ENCODE data around the gene GALNT14.

The GALNT14 gene

GRCh38 chr2:31008561-31009114 lies 129.6 kb downstream of the GALNT14 start:
- DNase-seq: no peak

GRCh38 chr2:31004257-31004656 lies 134.0 kb downstream of the GALNT14 start:
- DNase-seq: no peak

- DNase-seq: no peak
Measured at GRCh38 chr2:31003749-31004148, 134.5 kb downstream of the GALNT14 start.

DNA sequence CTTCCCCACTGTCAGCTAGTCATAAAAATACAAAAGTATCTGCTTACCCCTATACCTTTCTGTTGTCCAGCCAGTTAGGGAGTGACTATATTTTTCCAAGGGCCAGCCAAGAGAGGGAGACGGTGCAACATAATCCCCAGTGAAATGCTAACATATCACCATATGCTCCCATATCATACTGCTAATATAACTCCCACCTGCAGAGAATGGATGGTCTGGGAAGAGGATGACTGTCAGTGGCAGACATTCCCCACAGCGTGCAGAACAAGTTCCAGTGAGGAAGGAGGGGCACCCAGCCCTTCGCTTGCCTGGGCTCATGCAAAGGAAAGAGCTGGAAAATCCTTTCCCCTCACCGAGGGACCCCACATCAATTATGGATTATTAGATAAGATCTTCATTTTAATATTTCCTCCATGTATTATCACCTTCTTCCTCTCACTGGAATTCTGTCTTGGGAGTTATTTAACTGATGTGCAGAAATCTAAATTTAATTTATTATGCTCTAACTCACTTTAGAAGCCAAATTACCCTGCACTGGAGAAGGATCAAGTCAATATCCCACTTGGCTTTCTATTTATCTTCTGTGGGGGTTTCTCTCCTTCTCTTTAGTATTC lies 135.6 kb downstream of the GALNT14 start:
- DNase-seq: no peak

DNA sequence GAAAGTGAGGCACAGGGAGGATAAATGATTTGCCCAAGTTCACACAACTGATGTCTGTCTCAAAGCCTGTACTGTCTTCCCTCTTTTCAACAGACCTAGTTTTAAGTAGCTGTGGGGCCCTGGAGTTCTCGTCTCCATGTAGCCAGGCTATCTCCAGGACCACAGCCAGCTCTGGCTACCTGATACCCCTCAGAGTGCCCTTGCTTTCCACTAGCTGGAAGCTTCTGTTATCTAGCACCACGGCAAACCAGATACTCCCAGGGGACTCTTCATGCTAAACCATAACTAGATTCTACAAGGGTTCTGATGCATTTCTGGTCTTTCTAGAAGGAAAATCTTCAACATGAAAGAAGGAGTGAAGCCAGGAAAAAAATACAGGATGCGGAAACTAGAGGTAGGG lies 137.3 kb downstream of the GALNT14 start:
- no peak for DNase-seq

DNA sequence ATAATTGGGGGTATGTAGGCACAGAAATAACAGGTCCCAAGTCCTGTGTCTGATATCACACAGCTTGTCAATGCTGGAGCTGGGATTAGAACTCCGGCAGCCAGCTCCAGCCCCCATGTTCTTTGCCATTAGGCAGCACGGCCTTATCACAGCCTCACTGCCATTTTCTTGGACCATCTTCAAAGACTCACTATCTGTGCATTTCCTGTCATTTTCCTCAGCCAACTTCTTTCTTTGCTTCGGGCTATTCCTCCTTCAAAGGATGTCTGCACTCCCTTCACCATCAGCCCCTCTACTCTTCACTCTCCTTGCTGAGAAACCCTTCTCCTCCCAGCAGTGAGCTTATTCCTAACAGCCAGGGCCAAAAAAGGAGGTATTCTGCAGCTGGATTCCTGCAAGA lies 139.6 kb downstream of the GALNT14 start:
- DNase-seq: no peak

- no peak for DNase-seq
Measured at GRCh38 chr2:30997979-30998378, 140.3 kb downstream of the GALNT14 start.

- no peak for DNase-seq
Measured at GRCh38 chr2:30994227-30995056, 143.8 kb downstream of the GALNT14 start.

- no peak for DNase-seq
Measured at GRCh38 chr2:30992781-30993180, 145.5 kb downstream of the GALNT14 start.

DNA sequence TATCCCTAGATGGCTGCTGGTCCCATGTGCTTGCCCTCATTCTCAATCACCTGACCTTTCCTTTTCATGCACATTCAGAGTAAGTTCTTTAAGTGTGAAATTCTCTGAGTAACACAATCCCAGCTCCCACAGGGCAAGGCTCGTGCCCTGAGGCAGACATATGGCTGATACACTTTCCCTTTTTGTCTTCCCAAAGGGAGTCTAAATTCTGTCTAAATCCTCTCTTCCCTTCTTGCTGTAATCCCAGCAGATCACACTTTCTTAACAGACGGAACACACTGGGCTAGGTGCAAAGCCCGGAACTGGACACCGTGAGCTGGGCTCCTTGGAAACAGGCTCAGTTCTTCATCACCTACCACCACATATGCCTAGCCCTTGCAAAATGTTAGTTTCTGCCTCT lies 147.6 kb downstream of the GALNT14 start:
- no peak for DNase-seq

GRCh38 chr2:30990176-30990575 lies 148.1 kb downstream of the GALNT14 start:
- DNase-seq: no peak

DNA sequence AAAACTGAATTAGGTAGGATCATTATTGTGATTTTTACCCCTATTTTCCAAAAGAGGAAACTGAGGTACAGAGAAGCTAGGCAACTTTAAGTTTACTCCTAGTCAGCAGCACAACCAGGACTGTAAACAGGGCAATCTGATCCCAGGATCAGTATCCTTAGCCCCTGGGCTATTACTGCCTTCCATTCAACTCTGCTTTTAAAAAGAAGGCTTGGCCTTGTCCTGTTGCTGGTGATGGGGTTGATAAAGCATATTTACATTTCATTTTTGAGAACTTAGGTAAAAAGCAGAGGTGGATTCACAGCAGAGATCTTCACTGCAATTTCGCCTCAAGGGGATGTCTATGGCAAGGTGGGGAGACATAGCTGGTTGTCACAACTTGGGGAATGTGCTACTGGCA lies 148.5 kb downstream of the GALNT14 start:
- DNase-seq: no peak

GRCh38 chr2:30987566-30987965 lies 150.7 kb downstream of the GALNT14 start:
- no peak for DNase-seq

GRCh38 chr2:30986231-30986580 lies 152.0 kb downstream of the GALNT14 start:
- DNase-seq: no peak

- DNase-seq: peak; percentile 21
Measured at GRCh38 chr2:30985493-30986230, 152.6 kb downstream of the GALNT14 start.

- DNase-seq: no peak
Measured at GRCh38 chr2:30984148-30984547, 154.1 kb downstream of the GALNT14 start.

- DNase-seq: no peak
Measured at GRCh38 chr2:30981510-30981909, 156.7 kb downstream of the GALNT14 start.

GRCh38 chr2:30981096-30981495 lies 157.1 kb downstream of the GALNT14 start:
- peak; percentile 50 for DNase-seq

DNA sequence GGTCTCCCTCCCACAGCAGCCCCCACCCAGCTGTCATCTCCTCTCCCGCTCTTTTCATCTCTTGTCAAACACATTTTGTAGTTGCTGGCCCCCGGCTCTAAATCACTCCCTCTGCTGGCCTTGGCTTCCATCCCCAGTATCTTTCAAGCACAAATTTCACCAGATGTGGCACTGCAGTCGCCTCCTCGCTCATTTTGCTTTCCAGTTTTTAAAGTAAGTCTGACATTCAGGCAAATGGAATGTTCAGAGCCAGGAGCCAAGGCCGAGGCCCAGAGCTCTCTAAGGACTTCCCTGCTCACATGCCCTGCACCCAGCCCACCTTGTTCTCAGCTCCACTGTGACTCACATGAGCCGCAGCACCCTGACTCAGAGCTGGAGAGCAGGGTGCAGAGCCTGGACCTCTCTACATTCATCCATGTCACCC lies 158.4 kb downstream of the GALNT14 start:
- DNase-seq: peak; percentile 86

DNA sequence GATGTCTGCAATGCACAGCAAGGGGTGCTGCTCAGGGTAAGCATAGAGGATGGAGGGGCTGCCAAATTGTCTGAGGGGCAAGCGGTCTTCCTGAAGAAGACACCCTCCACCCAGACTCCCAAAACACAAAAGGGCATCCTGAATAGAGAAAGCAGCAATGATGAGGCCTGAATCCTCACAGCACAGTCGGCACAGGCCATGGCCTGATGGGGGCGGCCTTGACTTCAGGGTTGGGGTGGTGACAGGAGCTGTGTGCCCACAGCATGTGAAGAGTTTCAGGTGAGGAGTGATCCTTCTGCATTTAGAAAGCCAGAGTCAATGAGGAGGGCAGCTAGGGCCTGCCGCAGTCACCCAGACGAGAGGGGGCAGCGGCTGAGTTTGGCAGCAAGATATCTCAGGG lies 159.4 kb downstream of the GALNT14 start:
- DNase-seq: no peak

GRCh38 chr2:30978044-30978443 lies 160.2 kb downstream of the GALNT14 start:
- no peak for DNase-seq

DNA sequence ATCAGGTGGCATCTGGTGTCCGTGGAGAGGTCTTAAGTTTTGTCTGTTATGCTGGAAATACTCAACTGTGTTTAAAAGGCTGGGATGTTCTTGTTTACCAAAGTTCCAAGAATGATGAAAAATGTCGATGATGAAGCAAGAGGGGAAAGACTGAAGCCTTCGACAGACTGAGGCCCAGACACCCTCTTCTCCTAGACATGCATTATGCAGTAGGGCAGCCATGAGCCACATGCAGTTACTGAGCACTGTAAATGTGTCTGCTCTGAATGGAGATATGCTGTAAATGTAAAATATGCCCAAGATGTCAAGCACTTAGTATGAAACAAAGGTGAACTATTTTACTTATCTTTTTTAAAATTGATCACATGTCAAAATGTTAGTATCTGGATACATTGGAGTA lies 163.1 kb downstream of the GALNT14 start:
- DNase-seq: no peak

- DNase-seq: no peak
Measured at GRCh38 chr2:30974554-30974953, 163.7 kb downstream of the GALNT14 start.
